DMS79 treated with DMSO at 0.1 percent for 48 hours (cell line): ENCODE data around the gene DLG2.
A peak's percentile ranks its signal among the peaks of the same experiment; 100 is the strongest.
"Not testable (repeated sequence)": the region's sequence is repeated elsewhere in the genome, so short reads cannot be mapped to it uniquely, and the experiment has no call there.

Experiments used
- DNase-seq: peaks from one replicate; lab custom pipeline; 2025; lab: John Stamatoyannopoulos, UW

The DLG2 gene

DNA sequence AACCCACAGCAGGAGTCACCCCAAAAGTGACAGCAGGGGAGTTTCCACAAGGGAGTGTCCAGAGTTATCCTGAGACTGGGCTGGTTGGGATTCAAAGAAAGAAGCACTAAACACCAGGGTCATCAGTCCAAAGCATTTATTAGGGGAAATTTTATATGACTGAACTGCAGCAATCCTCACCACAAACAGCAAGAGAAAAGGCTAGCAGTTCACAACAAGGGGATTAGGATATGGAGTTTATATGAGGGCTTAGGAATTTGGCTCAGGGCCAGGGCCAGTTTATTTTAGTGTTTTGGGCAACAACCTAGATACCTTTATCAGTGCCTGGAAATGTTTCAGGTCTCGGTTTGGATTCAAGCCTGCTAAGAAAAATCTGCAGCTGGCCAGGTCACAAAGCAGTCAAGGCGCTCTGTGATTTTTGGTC is 16.1 kb upstream of the DLG2 start:
- no peak for DNase-seq

DNA sequence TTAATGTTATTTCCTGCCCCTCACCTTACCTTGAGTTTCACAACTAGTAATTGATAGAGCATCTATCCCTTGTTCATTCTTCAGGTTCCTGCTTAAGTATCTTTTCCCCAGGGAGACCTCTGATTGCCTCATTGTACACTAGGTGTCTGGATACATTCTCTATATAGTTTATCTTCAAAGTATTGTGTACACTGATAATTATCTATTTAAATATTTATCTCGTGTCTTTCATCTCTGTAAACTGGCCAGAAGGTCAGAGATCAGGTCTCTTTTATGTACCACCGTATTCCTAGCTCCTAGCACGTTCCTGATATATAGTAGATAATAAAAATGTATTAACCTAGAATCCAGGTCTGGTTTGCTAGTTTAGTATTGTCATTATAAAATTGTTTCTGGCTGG is 7.6 kb upstream of the DLG2 start:
- no peak for DNase-seq

DNA sequence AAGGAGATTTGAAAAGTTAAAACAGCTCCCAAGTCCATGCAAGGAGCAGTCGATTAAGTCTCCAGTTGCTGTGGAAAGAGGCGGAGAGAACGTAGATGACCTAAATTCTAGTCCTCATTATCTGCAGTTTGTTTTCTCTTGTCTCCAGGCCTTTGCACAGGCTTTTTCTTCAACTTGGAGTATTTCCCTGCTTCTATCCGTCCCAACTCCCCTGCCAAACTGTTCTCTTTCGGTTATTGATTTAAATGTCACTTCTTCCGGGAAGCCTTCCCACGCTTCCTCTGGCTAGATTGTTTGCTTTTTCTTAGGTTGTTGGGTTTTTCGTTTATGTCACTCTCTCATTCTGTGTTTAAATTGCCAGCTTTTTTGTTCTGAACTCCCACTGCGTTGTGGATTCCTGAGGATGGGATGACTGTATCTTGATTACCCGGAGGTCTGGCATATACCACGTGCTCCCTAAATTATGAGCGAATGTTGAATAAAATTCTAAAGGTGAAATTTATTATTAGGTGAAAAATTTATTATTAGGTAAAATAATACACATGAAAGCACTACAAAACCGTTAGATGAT is 1.7 kb upstream of the DLG2 start:
- peak; percentile 49 for DNase-seq

DNA sequence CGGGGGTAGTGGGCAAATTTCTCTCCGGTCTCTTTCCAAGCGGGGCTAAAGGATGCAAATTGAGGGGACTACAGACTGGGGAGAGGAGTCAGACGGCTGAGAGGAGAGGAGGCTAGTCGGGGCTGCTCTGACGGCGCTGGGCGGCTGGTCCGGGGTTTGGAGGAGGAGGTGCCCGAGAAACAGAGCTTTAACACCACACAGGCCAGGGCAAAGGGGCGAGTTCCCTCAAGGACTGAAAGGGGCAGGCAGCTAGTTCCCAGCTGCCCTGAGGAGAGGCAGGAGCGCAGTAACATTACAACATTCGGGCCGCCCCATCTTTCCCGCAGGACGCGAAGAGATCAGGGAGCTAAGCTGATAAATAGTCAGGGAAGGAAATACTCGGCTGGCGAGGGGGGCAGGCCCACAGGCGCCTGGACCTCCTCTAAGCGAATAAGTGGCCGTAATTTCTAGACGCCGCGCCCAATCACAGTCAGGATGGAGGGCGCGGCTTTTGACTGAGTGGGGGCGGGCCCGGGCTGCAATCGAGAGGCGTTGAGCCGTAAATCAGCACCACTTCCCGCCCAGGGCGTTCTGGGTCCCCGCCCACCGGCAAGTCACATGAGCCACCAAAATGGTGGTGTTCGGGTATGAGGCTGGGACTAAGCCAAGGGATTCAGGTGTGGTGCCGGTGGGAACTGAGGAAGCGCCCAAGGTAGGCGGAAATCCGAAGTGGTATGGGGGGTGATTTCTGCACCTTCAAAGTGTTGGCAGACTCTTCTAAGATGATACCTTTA is 1.0 kb upstream of the DLG2 start, which contains the start of gene TMEM126B:
Gene TMEM126B (plus strand): TSS at position 596 of the 773 bp plus-strand sequence. CDS start 15 bp downstream, at position 611.
- peak; percentile 99 for DNase-seq

DNA sequence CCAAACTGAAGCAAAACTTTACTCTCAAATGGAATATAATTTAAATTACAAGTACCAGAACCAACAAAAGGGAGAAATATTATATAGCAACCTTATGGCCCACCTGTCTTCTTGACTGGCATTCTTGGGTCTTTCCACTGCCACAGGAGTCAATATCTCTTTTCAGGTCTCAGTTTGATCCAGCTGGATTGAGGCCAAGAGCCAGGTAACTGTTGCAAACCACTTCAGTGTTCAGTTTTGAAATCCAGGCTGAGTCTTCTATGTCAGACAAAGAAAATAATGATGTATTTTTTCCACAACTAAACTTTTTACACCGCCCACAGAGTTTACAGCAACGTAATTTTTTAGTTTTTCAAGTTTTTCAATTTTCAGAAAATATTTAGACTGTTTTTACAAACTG is 648 bp downstream of the DLG2 start:
- peak; percentile 26 for DNase-seq

DNA sequence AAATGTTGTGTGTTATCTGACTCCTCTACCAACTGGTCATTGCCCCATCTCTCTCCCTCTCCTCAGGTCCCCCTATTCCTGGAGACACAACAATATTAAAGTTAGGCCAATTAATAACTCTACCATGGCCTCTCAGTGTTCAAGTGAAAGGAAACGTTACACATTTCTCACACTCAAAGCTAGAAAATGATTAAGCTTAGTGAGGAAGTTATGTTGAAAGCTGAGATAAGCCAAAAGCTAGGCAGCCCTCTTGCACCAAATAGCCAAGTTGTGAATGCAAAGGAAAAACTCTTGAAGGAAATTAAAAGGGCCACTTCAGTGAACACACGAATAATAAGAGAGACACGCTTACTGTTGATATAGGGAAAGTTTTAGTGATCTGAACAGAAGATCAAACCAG is 6.9 kb downstream of the DLG2 start:
- no peak for DNase-seq

DNA sequence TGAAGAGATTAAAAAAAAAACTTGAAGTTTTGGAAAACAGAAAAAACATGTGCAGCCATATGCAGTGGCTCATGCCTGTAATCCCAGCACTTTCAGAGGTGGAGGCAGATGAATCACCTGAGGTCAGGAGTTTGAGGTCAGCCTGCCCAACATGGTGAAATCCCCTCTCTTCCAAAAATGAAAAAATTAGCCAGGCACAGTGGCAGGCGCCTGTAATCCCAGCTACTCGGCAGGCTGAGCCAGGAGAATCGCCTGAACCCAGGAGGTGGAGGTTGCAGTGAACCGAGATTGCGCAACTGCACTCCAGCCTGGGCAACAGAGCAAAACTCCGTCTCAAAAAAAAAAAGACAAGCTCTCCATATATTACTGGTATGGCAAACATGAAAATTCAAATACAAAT is 7.6 kb downstream of the DLG2 start:
- no peak for DNase-seq

DNA sequence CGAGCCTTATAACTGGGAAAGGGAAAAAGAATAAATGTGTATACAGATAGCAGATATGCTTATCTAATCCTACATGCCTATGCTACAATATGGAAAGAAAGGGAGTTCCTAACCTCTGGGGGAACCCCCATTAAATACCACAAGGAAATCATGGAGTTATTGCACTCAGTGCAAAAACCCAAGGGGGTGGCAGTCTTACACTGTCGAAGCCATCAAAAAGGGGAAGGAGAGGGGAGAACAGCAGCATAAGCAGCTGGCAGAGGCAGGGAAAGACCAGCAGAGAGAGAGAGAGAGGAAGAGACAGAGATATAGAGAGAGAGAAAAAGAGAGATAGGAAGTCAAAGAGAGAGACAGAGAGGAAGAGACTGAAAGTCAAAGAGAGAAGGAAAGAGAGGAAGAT is 15.5 kb downstream of the DLG2 start:
- DNase-seq, result not testable (repeated sequence)

DNA sequence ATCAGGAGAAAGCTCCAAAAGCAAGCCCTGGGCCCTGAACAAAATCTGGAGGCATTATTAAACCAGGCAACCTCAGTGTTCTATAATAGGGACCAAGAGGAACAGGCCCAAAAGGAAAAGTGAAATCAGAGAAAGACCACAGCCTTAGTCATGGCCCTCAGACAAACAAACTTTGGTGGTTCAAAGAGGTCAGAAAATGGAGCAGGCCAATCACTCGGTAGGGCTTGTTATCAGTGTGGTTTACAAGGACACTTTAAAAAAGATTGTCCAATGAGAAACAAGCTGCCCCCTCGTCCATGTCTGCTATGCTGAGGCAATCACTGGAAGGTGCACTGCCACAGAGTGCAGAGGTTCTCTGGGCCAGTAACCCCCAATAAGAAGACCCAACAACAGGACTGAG is 17.9 kb downstream of the DLG2 start:
- DNase-seq, result not testable (repeated sequence)

DNA sequence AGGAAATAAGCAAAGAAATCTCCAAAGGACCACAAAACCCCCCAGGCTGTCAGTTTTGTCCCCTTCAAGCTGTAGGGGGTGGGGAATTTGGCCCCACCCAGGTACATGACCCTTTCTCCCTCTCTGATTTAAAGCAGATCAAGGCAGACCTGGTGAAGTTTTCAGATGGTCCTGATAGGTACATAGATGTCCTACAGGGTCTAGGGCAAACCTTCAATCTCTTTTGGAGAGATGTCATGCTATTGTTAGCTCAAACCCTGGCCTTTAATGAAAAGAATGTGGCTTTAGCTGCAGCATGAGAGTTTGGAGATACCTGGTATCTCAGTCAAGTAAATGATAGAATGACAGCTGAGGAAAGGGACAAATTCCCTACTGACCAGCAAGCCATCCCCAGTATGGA is 18.5 kb downstream of the DLG2 start:
- not testable (repeated sequence) for DNase-seq

DNA sequence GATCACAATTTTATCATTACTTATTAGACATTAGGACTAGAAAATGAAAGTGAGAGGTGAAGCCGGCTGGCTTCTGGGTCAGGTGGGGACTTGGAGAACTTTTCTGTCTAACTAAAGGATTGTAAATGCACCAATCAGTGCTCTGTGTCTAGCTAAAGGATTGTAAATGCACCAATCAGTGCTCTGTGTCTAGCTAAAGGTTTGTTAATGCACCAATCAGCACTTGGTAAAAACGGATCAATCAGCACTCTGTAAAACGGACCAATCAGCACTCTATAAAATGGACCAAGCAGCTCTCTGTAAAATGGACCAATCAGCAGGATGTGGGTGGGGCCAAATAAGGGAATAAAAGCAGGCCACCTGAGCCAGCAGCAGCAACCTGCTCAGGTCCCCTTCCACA is 20.9 kb downstream of the DLG2 start:
- DNase-seq, result not testable (repeated sequence)

DNA sequence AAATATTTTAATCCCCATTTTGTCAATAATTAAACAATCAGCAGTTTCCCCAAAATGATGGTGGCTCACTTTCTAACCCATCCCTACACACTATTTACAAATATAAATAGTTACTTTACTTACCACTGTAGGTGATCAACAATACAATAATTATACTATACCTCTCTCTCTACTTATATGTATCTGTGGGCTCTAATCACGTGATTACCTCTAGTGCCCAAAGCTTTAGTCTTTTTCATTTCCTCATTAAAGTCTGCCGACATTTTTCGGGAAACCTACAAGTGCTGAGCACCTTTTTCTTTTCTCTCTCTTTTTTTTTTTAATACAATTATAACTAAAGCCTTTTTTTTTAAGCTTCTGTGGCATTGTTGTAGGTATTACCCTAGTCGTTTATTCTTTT is 23.9 kb downstream of the DLG2 start:
- DNase-seq, result no peak

DNA sequence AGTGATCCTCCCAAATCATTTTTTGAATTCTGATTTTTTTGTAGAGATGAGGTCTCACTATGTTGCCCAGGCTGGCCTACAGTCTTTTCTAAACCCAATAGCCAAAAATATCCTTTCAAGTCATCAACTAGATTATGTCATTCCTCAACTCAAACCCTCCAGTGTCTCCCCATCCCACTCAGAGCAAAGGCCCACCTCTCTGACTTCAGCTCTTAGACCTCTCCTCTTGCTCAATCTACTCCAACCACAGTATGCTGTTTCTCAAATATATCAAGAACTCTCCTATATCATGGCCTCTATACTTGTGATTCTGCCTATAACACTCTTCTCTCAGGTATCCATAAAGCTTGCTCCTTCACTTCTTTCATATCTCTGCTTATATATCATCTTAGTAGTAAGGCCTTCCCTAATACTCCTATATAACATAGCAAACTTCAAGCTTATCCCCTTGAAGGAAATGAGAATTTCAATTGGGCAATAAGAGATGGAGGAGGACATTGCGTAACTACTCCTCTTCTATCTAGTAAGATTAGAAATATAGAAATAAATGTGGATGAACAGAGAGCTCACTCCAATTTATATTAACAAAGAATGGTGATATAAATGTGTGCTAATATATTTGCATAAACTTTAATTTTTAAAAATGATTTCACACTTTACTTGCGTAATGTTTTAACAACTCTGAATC is 24.5 kb downstream of the DLG2 start:
- no peak for DNase-seq

DNA sequence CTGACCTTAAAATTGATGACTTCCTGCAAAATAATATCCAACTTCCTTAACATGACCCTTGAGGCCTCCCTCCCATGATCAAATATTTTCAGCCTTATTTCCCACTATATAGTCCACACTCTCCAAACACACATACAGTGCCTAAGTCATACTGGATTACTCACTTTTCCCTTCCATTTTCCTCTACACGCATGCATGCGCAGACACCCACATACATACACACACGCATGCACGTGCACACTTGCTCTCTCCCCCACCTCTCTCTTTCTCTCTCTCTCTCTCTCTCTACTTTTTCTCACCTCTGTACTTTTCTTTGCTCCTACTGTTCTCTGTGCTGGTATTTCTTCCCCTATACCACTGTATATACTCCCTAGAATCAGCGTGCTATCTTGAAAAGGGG is 28.1 kb downstream of the DLG2 start:
- DNase-seq, result no peak

DNA sequence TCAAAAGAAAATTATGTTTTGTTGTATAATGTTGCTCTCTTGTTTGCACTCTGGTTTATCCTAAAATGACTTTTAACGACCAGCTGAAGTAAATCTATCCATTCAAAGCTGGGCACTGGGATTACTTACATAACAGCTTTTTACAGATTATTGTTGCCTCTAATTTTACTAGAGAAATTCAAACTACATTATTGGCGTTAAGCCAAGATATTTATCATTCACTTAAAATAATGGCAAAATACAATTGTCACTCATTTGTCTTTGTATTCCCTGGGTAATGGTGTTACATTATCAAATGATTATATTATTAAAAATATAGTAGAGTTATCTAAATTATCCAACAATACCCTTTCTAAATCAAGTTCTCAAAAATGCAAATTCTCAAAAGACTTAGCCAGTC is 30.3 kb downstream of the DLG2 start:
- DNase-seq, result no peak

DNA sequence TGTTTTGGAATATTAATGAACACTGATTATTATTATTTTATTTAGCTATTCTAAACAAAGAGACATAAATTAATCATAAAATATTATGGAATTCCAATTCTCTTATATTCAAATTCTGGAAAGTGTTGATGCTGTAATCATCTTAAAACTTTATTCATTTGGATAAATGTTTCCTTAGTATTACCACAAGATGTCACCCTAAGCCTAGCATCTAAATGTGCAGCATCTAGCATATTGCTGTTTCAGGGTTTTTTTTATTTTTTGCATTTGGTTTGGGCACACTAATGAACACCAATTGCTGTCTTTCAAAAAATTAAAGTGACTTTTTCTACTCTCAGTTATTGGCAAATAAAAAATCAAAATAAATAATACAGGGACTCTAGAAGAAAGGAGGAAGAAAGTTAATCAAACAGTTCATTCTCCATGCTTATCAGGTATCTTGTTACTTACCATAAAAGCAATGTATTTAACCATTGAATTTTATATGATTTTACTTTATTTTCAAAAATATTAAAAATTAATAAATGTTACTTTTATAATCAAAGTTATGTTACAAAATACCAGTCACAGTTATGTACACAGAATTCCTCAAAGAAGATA is 31.8 kb downstream of the DLG2 start:
- peak; percentile 58 for DNase-seq

DNA sequence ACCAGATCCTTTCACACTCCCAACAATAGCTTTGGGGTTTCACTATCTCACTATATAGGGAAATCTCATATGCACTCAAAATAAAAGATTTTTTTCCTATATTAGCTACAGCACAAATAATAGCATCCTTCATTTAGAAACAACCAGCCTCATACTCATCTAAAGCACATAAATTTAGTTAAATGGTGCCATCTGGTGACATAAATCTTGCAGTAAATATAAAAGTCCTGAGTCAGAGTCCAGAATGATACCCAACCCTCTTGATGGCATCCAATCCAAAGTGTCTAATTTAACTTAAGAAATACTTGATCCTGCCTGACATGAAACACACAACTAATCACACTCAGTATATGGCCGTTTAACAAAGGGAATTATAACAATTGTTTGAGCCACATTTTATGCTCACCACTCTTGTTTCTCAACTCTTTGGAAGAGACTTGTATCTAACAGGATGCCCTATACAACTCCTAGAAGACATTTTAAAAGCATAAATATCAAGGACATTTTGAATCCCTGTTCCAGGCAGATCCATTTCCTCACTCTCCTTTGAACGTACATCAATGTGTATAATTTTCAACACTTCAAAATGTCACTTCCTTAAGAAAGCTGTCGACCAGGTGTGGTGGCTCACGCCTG is 36.2 kb downstream of the DLG2 start:
- DNase-seq, result no peak

DNA sequence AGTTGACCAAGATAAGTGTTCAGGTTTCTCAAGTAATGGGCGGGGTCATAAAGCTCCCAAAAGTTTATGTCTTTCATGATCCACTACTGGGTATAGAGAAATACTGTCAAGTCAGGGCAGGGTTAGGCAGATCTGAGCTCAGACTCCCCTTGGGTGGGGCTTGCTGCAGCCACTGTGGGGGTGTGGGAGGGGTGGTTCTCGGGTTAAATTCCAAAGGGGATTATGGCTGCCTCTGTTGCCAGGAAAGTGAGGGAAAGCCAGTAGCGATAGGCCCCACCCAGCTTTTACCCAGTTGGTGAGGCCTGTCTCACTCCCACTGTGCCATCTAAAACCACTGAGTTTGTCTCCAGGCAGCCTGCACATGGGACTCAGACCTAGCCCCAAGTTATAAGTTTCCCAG is 37.8 kb downstream of the DLG2 start:
- DNase-seq, result no peak

DNA sequence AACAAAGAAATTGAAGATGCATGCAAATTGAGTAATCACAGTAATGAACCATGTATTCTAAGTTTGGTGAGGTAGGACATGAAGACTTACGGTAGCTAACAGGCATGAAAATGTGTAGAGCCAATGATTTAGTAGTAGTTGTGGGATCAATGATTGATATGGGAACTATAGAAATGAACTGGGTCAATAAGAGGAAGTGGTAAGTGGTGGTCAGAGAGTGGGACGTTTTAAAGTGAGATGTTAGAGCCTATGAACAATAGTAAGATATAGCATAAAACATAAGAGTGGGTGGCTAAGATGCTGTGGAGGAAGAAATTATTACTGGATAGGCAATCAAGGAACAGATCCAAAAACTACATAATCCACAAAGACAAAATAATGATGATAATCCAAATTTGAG is 45.0 kb downstream of the DLG2 start:
- DNase-seq, result no peak

DNA sequence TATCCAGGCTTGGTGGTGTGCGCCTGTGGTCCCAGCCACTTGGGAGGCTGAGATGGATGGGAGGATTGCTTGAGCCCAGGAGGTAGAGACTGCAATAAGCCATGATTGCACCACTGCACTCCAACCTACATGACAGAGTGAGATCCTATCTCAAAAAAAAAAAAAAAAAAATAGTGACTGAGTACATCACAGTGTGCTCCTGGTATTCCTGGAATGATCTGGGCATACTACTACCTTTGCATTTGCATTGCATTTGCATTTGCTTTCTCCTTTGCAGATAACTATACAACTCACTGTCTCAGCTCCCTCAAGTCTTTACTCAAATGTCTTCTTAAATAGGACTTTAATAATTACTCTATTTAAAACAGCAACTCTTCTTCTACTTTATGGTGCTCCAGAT is 51.8 kb downstream of the DLG2 start:
- DNase-seq, result no peak

DNA sequence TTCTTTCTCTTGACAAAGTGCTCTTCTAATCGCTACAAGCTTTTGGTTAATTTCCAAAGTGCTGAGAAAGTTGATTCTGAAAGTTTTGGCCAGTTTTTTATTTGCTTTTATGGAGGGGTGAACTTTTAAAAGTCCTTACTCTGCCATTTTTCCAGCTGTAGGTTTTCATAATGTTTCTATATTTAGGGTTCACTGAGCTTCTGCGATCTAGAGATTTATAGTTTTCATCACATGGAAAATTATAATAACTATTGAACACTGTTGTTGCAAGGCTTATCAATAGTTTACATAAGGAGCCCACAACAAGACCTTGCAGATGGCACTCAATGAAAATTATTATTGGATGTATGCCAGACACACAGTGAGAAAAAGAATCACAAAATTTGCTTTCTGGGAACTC is 55.1 kb downstream of the DLG2 start:
- no peak for DNase-seq

DNA sequence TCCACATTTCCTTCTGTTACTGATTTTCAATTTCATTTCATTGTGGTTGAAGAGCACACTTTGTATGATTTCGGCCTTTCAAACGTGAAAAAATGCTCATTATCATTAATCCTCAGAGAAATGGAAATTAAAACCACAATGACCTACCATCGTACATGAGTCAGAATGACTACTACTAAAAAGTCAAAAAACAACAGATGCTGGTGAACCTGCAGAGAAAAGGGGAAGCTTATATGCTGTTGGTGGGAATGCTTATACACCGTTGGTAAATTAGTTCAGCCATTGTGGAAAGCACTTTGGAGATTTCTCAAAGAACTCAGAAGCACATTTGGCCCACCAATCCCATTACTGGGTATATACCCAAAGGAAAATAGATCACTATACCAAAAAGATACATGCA is 57.6 kb downstream of the DLG2 start:
- no peak for DNase-seq
